Stimulated activated CD4-positive, alpha-beta T cell treated with anti-CD3 and anti-CD28 coated beads, TNF-alpha, amount 100 ng/mL, for 1 hour (primary cell): ENCODE data around the gene EYS.

Experiments
- DNase-seq, 3 donors: peaks; one replicate each; pipeline ENCODE4 v3.0.0-alpha.2; 2020; ENCODE audit warnings: low read depth in 3 of 3, low spot score in 1 of 3

Gene EYS

DNA sequence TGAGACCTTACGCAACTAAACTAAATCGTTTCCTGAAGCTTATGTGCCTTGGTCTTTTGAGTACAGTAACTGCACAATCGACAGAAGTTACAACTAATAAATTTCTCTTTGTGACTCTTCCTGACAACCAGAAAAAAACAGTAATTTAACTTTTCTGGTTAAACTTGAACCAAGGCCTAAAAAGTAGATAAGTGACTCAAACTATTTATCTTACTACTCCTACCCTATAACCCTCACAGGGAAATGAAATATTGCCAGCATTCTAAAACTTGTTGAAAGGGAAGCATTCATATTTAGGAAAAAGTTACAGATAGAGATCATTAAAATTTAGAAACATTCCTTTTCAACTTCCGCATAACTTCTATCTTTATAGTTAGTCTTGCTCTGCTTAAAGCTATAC lies 1034.4 kb downstream of the EYS start:
- no peak for DNase-seq

DNA sequence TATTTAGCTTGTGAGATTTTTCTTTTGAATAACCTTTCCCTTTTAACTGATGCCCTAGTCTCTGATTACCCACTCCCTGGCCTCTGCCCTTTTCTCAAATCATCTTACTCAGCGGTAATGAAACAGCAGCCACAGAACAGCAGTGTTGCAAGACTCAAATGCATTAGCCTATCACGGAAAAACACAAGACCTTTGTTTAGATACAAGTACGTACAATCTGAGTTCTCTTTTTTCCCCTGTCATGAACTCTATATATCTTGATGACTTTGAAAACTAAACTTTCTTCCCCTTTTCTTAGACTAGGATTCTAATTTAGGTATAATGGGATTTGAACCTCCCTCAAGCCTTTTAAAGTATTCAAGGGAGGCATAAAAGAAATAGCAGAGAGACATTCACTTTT lies 1034.9 kb downstream of the EYS start:
- no peak for DNase-seq

DNA sequence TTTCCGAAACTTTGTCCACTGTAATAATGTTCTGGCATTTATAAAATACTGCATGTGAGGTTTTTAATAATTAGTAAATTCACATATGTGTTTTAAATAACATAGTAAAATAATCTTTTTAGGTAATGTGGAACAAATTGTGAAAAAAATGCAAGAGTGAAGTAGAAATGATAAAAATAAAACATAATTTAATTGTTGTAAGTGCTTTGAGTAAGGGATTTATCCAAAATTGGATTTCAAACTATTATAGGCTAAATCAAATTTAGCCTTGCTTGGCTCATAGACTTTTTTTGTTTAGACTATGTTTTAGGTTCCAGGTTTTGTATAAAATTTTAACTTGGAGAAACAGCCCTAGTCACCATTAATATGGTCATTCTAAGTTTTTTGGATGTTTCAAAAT lies 1041.9 kb downstream of the EYS start:
- no peak for DNase-seq

DNA sequence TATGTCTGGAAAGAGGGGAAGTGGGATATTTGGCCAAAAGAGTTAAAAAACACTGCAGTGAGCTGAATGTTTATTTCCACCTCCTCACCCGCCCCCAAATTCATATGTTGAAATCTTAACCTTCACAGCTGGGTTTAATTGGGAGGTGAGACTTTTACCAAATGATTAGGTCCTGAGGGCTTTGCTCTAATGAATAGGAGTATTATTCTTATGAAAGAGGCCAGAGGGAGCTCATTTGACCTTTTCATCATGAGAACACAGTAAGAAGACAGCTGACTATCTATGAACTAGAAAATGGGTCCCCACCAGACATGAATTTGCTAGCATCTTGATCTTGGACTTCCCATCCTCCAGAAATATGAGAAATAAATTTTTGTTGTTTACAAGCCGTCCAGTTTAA lies 1042.5 kb downstream of the EYS start:
- DNase-seq = no peak

DNA sequence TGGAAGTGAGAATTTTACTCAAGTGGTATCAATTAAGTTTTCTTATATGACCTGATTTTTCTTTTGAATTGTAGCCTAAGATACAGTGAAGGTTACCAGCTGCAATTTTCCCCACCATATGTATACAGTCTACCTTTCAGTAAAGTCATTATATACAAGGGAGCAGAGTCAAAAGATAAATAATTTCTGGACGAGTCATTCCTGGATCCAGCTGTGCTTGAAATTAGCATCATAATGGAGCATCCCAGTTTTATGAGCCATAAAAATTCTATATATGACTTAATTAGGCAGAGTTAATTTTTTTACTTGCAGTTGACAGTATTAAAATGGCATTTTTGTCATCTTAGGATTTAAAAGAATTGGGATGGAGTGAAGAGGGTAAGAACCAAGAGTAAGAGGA lies 1063.0 kb downstream of the EYS start:
- no peak for DNase-seq

DNA sequence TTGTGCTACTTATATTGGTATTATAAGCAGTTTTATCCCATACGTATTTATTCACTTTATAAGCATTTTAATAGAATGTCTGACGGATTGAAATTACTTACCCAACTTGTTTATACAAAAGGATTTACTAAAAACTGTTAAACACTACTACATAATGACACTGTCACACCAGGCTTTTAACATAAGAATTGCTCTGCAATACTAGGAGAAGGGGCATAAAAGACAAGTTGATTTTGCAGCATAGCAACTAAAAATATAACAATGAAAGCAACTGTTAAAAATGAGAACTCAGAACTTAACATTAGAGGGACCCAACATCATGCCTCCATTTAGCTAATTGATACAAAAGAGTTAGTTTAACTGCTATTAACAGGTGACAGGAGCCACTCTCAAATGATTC lies 1076.1 kb downstream of the EYS start:
- no peak for DNase-seq

DNA sequence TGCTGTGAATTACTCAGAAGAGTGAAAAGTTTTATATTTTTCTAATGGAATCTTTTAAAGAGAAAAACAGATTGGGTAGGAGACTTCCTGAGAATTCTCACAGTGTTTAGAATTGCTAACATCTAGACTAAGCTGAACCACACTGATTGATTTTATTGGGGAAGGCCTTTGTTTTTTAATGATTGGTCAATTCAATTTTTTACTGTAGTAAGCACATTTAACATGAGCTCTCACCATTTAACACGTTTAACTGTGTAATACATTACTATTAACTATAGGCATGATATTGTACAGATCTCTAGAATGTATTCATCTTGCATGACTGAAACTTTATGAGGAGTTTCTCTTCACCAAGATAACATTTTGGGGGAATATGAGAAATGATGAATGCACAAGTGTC lies 1084.1 kb downstream of the EYS start:
- DNase-seq = no peak

DNA sequence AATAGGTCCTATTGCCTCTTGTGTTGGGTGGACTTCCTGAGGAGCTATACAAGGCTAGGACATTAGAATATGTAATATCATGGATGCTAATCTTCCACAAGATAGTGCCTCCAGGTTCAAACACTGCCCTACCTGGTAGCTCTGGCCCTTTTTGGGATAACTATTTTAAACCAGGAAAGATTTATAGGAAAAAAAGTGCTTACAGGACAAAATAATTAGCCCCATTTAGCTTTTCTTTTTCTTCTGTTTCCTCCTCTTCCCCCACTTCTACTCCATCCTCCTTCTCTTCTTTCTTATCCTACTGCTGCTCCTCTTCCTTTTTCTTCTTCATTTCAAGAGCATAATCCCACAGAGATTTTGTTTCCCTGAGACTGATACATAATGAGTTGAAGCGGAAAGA lies 1104.0 kb downstream of the EYS start:
- DNase-seq = no peak

DNA sequence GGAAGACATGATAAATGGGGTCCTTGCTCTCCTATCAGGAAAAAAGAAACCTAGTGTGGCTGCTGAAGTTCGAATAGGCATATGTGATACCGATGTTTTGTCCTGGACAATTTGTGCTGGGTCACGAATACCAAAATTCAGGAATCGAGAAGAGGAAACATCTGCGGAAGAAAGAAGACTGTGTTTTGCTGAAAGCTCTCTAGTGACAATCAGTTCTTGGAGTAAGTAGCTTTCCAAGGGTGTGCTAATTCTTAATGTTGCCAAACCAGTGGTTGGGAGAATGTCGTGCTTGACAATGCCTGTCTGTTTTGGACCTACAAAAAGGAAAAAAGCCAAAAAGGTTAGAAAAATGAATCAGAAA lies 1115.4 kb downstream of the EYS start:
- no peak for DNase-seq

DNA sequence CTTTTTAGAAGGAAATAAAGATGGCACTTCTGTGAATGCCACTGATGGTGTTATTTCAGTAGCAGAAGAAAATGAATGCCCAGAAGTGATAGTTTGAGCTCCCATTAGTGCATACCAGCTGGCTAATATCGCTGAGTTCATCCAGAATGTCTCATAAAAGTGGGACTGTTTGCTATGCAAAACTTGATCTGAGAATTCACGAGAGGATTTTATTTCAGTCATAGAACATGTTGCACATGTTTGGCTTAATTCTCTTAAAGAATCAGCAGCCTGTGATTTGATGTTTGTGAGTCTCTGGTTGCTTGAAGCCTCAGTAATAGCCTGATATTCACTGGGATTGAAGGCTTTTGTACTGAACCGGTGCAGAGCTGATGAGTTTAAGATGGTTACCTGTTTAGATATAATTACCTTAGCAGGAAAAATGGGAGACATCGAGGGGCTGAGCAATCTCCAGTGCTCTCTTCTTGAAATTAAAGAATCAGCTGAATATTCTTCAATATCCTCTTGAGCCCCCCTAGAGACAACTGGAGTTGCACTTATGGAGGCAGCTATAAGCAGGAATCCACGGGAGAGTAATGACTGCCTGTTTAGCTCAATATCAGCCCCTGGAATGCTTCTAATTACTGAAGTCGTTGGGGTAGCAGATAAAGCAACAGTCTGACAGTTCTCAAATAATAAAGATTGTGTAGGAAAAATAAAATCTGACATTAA lies 1115.9 kb downstream of the EYS start:
- DNase-seq = no peak

DNA sequence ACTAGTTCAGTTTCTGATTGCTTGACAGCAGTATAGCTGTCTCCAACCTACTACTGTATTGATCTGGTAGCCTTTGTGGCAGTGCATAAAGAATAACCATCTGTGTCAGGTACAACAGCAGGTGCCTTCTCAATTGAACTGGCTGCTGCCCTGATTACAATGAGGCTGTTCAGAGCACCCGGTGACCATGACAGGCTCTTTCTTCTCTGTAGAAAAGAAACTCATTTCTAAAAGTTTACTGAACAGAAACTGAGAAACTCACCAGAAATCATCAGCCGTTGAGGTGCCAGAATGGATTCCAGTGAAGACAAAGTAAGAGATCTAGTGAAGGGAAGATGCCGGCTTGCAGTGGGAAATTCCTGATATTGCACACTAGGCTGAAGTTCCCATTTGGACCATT lies 1117.1 kb downstream of the EYS start:
- no peak for DNase-seq

DNA sequence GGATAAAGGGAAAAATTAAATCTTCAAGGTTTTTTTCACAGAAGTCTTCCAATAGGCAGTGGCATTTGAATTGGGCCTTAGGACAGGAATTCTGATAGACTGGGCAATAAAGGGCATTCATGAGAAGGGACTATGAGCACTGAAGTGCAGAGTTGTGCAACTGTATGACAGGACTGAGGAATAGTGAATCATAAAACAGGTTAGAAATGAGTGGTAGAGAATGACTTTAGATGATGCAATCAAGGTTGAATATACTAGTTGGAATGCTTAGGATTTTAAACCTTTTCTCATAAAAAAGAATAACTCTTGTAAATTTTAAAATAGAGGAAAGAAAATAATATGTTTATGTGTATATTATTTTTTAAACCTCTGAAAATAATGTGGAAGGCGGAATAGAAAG lies 1126.7 kb downstream of the EYS start:
- DNase-seq = no peak

DNA sequence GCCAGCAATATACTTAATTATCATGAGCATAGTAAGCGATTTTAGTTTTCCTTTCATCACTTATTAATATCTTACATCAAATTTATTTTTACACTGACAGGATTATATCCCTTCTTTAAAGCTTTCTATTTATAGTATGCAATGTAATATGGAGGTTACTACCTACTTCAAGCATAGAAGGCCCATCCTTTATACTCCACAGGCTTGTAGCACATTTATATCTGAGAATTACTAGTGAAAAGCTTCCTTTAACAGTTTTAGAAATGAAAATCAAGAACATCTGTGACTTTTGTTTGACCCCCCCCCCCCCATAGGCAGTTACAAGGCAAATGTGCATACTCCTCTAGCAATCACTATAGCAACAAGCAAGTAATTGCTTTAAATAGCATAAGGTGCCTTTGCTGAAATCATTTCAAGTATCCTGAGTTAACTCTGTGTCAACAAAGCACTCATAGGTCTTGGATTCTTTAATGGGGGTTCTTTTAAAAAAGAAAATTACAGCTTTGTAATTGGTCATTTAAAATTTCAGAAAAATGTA lies 1153.7 kb downstream of the EYS start:
- no peak for DNase-seq

DNA sequence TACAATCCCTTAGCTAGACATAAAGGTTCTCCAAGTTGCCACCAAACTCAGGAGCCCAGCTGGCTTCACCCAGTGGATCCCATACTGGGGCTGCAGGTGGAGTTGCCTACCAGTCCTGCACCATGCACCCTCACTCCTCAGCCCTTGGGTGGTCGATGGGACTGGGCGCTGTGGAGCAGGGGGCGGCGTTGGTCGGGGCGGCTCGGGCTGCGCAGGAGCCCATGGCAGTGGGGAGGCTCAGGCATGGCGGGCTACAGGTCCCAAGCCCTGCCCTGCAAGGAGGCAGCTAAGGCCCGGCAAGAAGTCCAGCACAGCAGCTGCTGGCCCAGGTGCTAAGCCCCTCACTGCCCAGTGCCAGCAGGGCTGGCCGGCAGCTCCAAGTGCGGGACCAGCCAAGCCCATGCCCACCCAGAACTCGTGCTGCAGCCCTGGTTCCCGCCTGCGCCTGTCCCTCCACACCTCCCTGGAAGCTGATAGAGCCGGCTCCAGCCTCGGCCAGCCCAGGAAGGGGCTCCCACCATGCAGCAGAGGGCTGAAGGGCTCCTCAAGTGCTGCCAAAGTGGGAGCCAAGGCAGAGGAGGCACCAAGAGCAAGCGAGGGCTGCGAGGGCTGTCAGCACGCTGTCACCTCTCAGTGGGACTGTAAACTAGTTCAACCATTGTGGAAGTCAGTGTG lies 1159.3 kb downstream of the EYS start:
- DNase-seq = no peak

DNA sequence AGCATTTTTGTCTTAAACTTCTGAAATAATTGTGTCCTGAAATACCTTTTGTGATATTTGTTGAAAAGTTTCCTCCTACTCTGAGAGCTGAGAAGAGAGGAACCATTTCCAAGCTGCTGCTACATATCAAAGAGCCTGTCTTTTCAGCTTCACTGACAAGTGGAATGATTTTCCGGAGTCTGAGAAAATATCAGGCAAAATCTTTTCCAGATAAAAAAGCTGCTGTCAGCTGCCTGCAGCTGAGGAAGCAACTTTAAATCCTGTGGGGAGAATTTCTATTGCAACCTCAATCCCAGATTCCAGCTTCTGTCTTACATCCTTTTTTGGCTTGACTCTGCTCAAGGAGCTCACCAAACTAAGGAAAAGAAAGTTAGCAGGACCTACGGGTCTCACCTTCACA lies 1167.1 kb downstream of the EYS start:
- no peak for DNase-seq

DNA sequence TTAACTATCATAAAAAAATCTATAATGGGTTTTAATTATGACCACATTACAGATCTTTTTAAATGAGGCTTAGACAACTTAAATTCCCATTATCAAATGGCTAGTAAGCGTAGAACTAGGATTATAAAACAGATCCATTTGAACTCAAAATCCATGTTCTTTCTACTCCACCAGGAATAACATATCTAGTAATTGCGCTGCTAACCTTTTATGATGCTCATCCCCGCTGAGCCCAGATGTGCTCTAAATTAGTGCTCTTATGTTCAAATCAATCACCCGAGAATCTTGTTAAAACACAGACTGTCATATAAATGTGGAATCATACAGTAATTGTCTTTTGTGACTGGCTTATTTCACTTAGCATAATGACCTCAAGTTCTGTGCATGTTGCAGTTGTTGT lies 1168.3 kb downstream of the EYS start:
- no peak for DNase-seq

DNA sequence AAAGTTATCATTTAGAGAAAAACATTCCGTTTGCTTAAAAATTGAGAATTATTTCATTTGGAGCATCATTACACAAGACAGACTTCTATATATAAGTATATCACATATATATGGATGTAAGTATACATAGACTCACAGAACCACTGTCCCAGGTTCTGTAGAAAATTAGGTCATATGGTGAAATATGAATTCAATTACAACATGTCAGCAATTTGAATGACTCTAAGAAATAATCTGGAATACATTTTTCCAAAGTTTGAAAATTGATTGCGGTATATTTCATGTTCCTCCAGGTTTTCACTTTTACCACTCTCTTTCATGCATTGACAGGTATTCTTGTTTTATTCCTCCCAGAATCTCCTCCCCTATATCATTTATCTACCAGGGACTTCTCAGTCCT lies 1179.1 kb downstream of the EYS start:
- no peak for DNase-seq

DNA sequence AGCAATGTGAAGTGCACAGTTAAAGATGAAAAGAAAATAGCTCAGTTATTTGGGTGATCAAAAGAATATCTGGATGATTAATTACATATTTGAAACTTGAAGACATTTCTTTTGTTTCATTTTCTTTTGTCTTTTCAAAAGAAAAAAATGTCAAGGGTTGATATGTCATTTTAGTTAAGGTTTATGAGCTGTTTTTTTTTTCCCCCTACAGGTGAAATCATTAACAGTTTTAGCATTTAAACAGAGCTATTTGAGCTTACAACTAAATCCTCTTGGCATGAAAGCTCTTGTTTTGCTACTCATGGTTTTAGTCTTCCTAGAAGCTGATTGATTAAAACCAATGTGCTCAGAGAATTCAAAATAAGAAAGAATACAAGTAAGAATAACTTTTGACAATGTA lies 1184.2 kb downstream of the EYS start:
- no peak for DNase-seq

DNA sequence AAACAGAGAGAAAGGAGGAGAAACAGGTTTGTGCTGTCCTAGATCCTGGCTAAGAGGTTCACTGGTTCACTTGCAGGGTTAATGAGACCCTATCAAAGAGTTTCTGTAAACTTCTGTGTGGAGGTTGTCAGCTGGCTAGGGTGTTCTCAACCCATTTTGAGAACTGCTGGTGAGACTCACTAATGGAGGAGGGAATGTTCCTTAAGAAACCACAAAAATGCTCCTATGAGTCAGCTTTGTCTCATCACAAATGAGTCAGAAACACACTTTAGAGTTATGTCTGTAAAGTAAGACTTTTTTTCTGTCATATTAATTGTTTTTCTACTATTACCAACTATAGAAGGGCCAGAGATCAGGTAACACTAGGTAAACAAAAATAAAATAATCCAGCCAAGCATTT lies 1187.0 kb downstream of the EYS start:
- no peak for DNase-seq

DNA sequence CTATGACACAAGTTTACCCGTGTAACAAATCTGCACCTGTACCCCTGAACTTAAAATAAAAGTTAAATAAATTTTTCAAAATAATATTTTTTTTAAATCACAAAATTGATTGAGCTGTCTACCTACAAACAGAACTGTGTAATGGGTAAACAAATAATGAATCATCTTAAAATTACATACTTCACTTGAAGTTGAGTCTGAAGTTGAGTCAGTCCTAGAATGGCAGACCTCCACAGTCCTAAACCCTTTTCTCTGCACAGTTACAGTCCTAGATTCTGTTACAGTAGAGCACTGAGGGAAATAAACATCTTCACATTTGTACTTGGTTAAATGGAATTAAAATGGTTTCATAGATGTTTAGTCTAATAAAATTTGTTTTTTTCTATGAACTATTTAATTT lies 1190.6 kb downstream of the EYS start:
- no peak for DNase-seq

DNA sequence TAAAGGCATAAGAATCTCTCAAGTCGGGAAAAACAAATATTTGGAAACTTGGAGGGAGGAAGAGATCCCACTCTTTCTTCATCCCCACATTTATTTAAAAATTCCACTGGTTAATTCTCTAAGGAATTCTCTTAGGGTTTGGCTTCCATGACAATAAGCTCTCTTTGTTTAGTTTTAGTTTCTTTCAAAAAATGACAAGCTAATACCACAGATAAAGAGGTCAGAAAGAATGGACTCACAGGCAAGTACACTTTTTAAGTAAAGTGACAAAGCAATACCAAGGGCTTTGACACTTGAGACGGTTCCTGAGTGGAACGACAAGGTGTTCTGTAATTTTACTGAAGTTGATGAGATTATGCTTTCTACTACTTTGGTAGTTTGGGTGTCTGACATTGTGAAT lies 1199.4 kb downstream of the EYS start:
- no peak for DNase-seq

DNA sequence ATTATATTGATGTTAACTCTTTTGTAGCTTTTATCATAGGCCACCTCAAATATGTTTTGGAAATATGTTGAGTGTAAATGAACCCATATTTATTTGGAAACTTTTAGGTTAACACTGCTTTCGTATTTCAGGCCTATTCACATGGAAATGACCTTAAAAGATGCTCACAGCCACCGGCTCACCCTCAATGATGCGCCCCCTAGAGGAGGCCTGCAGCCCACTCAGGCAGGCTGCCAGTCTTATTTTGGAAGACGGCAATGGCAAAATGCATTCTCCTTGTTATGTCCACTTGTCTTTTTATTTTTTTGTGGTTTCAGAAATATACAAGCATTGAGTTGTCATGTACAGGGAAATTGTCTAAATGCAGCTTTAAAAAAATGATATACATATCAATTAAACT lies 1201.7 kb downstream of the EYS start:
- no peak for DNase-seq

DNA sequence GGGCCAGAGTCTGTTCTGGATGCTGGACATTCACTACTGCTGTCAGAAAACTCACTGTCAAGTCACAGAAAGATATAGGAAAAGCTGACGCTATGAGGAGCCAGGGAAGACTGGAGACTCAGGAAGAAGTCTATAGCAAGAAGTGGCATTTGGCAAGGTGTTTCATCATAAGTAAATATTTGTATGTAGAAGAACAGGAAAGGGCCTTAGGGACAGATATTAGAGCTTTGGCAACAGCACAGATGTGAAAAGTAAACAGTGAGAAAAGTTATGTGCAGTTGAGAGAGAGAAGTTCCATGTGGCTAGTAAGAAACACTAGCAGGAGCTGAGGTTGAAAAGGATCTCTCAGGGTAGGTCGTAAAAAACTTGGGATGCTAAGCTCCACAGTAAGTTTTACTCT lies 1202.5 kb downstream of the EYS start:
- no peak for DNase-seq
